GM23338 (cell line): ENCODE data around the gene MCTP1. TPM values are rescaled to one million over a fixed set of nuclear protein-coding genes. Genes with fewer than 3 reads are reported as not detected.

Experiments used
- ATAC-seq: fragments of 200-7000 bp; cut with Tn5 transposase; 3 replicates; pipeline ENCODE4 v1.9.1; 2020
- DNase-seq: peaks from one replicate; pipeline ENCODE4 v3.0.0-alpha.2; 2015; ENCODE audit warnings: low spot score
- H2AFZ ChIP-seq: fragments of 200-600 bp; sonication (generic); 2 replicates; pipeline ENCODE4 v1.8.0; 2016; ENCODE audit warnings: antibody characterized with exemption, mild to moderate bottlenecking, moderate library complexity
- H3F3A ChIP-seq: fragments of 200-600 bp; sonication (generic); replicated peaks from 2 replicates; pipeline ENCODE4 v1.8.0; 2017; ENCODE audit warnings: antibody characterized with exemption, mixed run types, low read depth
- H3K27ac ChIP-seq: fragments of 200-600 bp; sonication (generic); 2 replicates; pipeline ENCODE4 v1.6.1; 2016; ENCODE audit warnings: low read depth
- H3K27me3 ChIP-seq: fragments of 200-600 bp; sonication (generic); 2 replicates; pipeline ENCODE4 v1.8.0; 2016; ENCODE audit warnings: mild to moderate bottlenecking, mixed run types, moderate library complexity; ENCODE audit not compliant: insufficient read depth
- H3K36me3 ChIP-seq: fragments of 200-600 bp; sonication (generic); 2 replicates; pipeline ENCODE4 v1.8.0; 2016; ENCODE audit warnings: mild to moderate bottlenecking; ENCODE audit not compliant: insufficient read depth
- H3K4me1 ChIP-seq: fragments of 200-600 bp; sonication (generic); 2 replicates; pipeline ENCODE4 v1.8.0; 2016; ENCODE audit warnings: mild to moderate bottlenecking, moderate library complexity; ENCODE audit not compliant: insufficient read depth
- H3K4me2 ChIP-seq: fragments of 200-600 bp; sonication (generic); 2 replicates; pipeline ENCODE4 v1.7.1; 2017; ENCODE audit warnings: mixed run types
- H3K4me3 ChIP-seq: fragments of 200-600 bp; sonication (generic); 2 replicates; pipeline ENCODE4 v1.6.1; 2016; ENCODE audit warnings: mixed run types
- H3K79me2 ChIP-seq: fragments of 200-600 bp; sonication (generic); replicated peaks from 2 replicates; pipeline ENCODE4 v1.8.0; 2017; ENCODE audit warnings: mild to moderate bottlenecking; ENCODE audit not compliant: insufficient read depth
- H3K9me2 ChIP-seq: fragments of 200-600 bp; sonication (generic); 2 replicates; pipeline ENCODE4 v1.8.0; 2017; ENCODE audit not compliant: insufficient read depth
- H4K20me1 ChIP-seq: fragments of 200-600 bp; sonication (generic); replicated peaks from 2 replicates; pipeline ENCODE4 v1.8.0; 2017; ENCODE audit warnings: mild to moderate bottlenecking; ENCODE audit not compliant: insufficient read depth
- H3K27ac Mint-ChIP-seq: 2 replicates; pipeline ENCODE4 v1.8.0; 2020; ENCODE audit warnings: inconsistent platforms, mild to moderate bottlenecking, moderate library complexity, mixed read lengths
- H3K27me3 Mint-ChIP-seq: 3 replicates; pipeline ENCODE4 v1.8.0; 2022; ENCODE audit warnings: low read depth, mild to moderate bottlenecking, moderate library complexity, mixed read lengths, inconsistent platforms; ENCODE audit not compliant: insufficient read depth, poor library complexity
- H3K36me3 Mint-ChIP-seq: 3 replicates; pipeline ENCODE4 v1.8.0; 2021; ENCODE audit warnings: low read depth, mild to moderate bottlenecking, inconsistent platforms, moderate library complexity, mixed read lengths
- H3K4me1 Mint-ChIP-seq: 3 replicates; pipeline ENCODE4 v1.8.0; 2020; ENCODE audit warnings: mild to moderate bottlenecking, inconsistent platforms, mixed read lengths
- H3K4me3 Mint-ChIP-seq: 3 replicates; pipeline ENCODE4 v1.8.0; 2021; ENCODE audit warnings: moderate library complexity, mild to moderate bottlenecking, inconsistent platforms, mixed read lengths
- H3K9me3 Mint-ChIP-seq: 3 replicates; pipeline ENCODE4 v1.8.0; 2020; ENCODE audit warnings: moderate library complexity, mild to moderate bottlenecking, inconsistent platforms, mixed read lengths
- CREB1 ChIP-seq: fragments of 250-450 bp; sonication (Bioruptor Pico); IDR thresholded peaks from 2 replicates; pipeline ENCODE4 v1.5.0; 2020; ENCODE audit warnings: low read depth, mild to moderate bottlenecking, moderate library complexity
- EZH2 ChIP-seq: fragments of 200-600 bp; sonication (generic); IDR thresholded peaks from one replicate; pipeline ENCODE4 v1.8.0; 2017; ENCODE audit warnings: antibody characterized with exemption, mild to moderate bottlenecking, low read depth; ENCODE audit not compliant: unreplicated experiment
- JUNB ChIP-seq: IDR thresholded peaks from one replicate; pipeline ENCODE4 v1.6.1; 2016; ENCODE audit warnings: antibody characterized with exemption; ENCODE audit not compliant: unreplicated experiment
- NANOG ChIP-seq: IDR thresholded peaks from 2 replicates; pipeline ENCODE4 v1.6.1; 2016; ENCODE audit warnings: antibody characterized with exemption, borderline replicate concordance
- REST ChIP-seq: IDR thresholded peaks from one replicate; pipeline ENCODE4 v1.6.1; 2018; ENCODE audit warnings: antibody characterized with exemption; ENCODE audit not compliant: unreplicated experiment
- polyA plus RNA-seq: library from polyadenylated mRNA; unstranded; fragments of >200 nt; fragmentation: Nextera tagmentation; extraction: Ambion mirVana; gene quantifications from 2 replicates; pipeline ENCODE4 v1.2.1, GENCODE V29; 2016
- total RNA-seq: library from RNA; depleted of rRNA; stranded (reverse); fragments of >200 nt; shearing (Covaris generic); gene quantifications from 2 replicates; pipeline ENCODE4 v1.2.3, GENCODE V29; 2014
- TF ChIP-seq, protein P1 (sequence below), 2 experiments: fragments of 200-600 bp in 1 of 2; sonication (generic) in 1 of 2; conservative IDR thresholded peaks; 2 replicates each; pipeline versions ENCODE4 v1.5.1 to v1.6.1; 2016 to 2017; ENCODE audit warnings: antibody characterized with exemption in 2 of 2, low read depth in 2 of 2, mild to moderate bottlenecking in 2 of 2, moderate library complexity in 1 of 2
- TF ChIP-seq, protein P2 (sequence below): fragments of 250-450 bp; sonication (Bioruptor Pico); IDR thresholded peaks from 2 replicates; pipeline ENCODE4 v1.5.0; 2020; ENCODE audit warnings: mild to moderate bottlenecking, moderate library complexity

MCTP1 gene
- total and polyA plus RNA-seq, 2 experiments from 2014 or later, result 3.7 to 4.2 TPM

- Histone ChIP-seq H3K4me2 (no peak overlapping the region), H3K9me2 (no peaks in the 10 kb centered on the region), H3K79me2 (no peaks in the 10 kb centered on the region), H3K4me1 (no peaks in the 10 kb centered on the region), H3F3A (no peaks in the 10 kb centered on the region), H3K36me3 (no peaks in the 10 kb centered on the region), H2AFZ (no peak overlapping the region), H4K20me1 (no peaks in the 10 kb centered on the region), H3K4me3 (no peak overlapping the region), H3K27me3 (no peaks in the 10 kb centered on the region), H3K27ac (no peak overlapping the region)
- Mint-ChIP-seq H3K27ac (no peak overlapping the region), H3K27me3 (no peaks in the 10 kb centered on the region), H3K4me3 (no peak overlapping the region), H3K9me3 (no peaks in the 10 kb centered on the region; the same call in 1 of the 3 replicates), H3K4me1 (no peaks in the 10 kb centered on the region; the same call in 2 of the 3 replicates), H3K36me3 (no peaks in the 10 kb centered on the region)
- ATAC-seq, result no peak
- no peak for DNase-seq
- TF ChIP-seq REST (no peak), JUNB (no peak), EZH2 (no peak), CREB1 (CRISPR knock-in tag) (no peak), NANOG (no peak)
- TF ChIP-seq, protein P1, sequence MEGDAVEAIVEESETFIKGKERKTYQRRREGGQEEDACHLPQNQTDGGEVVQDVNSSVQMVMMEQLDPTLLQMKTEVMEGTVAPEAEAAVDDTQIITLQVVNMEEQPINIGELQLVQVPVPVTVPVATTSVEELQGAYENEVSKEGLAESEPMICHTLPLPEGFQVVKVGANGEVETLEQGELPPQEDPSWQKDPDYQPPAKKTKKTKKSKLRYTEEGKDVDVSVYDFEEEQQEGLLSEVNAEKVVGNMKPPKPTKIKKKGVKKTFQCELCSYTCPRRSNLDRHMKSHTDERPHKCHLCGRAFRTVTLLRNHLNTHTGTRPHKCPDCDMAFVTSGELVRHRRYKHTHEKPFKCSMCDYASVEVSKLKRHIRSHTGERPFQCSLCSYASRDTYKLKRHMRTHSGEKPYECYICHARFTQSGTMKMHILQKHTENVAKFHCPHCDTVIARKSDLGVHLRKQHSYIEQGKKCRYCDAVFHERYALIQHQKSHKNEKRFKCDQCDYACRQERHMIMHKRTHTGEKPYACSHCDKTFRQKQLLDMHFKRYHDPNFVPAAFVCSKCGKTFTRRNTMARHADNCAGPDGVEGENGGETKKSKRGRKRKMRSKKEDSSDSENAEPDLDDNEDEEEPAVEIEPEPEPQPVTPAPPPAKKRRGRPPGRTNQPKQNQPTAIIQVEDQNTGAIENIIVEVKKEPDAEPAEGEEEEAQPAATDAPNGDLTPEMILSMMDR (conservative IDR thresholded peaks at IDR 0.05; ENCODE audit: low read depth in 2 of 2), result no peak
- TF ChIP-seq, protein P2, sequence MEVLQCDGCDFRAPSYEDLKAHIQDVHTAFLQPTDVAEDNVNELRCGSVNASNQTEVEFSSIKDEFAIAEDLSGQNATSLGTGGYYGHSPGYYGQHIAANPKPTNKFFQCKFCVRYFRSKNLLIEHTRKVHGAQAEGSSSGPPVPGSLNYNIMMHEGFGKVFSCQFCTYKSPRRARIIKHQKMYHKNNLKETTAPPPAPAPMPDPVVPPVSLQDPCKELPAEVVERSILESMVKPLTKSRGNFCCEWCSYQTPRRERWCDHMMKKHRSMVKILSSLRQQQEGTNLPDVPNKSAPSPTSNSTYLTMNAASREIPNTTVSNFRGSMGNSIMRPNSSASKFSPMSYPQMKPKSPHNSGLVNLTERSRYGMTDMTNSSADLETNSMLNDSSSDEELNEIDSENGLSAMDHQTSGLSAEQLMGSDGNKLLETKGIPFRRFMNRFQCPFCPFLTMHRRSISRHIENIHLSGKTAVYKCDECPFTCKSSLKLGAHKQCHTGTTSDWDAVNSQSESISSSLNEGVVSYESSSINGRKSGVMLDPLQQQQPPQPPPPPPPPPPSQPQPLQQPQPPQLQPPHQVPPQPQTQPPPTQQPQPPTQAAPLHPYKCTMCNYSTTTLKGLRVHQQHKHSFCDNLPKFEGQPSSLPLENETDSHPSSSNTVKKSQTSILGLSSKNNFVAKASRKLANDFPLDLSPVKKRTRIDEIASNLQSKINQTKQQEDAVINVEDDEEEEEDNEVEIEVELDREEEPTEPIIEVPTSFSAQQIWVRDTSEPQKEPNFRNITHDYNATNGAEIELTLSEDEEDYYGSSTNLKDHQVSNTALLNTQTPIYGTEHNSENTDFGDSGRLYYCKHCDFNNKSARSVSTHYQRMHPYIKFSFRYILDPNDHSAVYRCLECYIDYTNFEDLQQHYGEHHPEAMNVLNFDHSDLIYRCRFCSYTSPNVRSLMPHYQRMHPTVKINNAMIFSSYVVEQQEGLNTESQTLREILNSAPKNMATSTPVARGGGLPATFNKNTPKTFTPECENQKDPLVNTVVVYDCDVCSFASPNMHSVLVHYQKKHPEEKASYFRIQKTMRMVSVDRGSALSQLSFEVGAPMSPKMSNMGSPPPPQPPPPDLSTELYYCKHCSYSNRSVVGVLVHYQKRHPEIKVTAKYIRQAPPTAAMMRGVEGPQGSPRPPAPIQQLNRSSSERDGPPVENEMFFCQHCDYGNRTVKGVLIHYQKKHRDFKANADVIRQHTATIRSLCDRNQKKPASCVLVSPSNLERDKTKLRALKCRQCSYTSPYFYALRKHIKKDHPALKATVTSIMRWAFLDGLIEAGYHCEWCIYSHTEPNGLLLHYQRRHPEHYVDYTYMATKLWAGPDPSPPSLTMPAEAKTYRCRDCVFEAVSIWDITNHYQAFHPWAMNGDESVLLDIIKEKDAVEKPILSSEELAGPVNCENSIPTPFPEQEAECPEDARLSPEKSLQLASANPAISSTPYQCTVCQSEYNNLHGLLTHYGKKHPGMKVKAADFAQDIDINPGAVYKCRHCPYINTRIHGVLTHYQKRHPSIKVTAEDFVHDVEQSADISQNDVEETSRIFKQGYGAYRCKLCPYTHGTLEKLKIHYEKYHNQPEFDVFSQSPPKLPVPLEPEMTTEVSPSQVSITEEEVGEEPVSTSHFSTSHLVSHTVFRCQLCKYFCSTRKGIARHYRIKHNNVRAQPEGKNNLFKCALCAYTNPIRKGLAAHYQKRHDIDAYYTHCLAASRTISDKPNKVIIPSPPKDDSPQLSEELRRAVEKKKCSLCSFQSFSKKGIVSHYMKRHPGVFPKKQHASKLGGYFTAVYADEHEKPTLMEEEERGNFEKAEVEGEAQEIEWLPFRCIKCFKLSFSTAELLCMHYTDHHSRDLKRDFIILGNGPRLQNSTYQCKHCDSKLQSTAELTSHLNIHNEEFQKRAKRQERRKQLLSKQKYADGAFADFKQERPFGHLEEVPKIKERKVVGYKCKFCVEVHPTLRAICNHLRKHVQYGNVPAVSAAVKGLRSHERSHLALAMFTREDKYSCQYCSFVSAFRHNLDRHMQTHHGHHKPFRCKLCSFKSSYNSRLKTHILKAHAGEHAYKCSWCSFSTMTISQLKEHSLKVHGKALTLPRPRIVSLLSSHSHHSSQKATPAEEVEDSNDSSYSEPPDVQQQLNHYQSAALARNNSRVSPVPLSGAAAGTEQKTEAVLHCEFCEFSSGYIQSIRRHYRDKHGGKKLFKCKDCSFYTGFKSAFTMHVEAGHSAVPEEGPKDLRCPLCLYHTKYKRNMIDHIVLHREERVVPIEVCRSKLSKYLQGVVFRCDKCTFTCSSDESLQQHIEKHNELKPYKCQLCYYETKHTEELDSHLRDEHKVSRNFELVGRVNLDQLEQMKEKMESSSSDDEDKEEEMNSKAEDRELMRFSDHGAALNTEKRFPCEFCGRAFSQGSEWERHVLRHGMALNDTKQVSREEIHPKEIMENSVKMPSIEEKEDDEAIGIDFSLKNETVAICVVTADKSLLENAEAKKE (CRISPR knock-in tag), result no peak
These were observed 248.8 kb downstream of the MCTP1 start for GRCh38 chr5:95035891-95036685.
